Spleen (tissue), 11 donors: ENCODE measurements around the gene EXOC4. TPM values are rescaled to one million over a fixed set of nuclear protein-coding genes. Genes with fewer than 3 reads are reported as not detected.

Experiments used
- DNase-seq: peaks from one replicate; pipeline ENCODE4 v3.0.0-alpha.2; 2020
- H3K27ac ChIP-seq, 8 donors: fragments of 200-600 bp; sonication (generic) in 7 of 8; 1 replicate in 4 of 8; 2 replicates in 4 of 8; pipeline versions ENCODE4 v1.5.0 to v1.8.0; 2016 to 2021; ENCODE audit warnings: inconsistent platforms in 4 of 8, mild to moderate bottlenecking in 4 of 8, moderate library complexity in 1 of 8
- H3K27me3 ChIP-seq, 7 donors: fragments of 200-600 bp; sonication (generic) in 6 of 7; replicated peaks in 1 of 7; 1 replicate in 4 of 7; 2 replicates in 3 of 7; pipeline versions ENCODE4 v1.5.0 to v1.8.0; 2016 to 2021; ENCODE audit warnings: inconsistent platforms in 3 of 7, mild to moderate bottlenecking in 1 of 7
- H3K36me3 ChIP-seq, 6 donors: fragments of 200-600 bp; sonication (generic) in 5 of 6; 1 replicate in 4 of 6; 2 replicates in 2 of 6; pipeline versions ENCODE4 v1.5.0 to v1.8.0; 2016 to 2021; ENCODE audit warnings: inconsistent platforms in 2 of 6
- H3K4me1 ChIP-seq, 6 donors: fragments of 200-600 bp; sonication (generic) in 5 of 6; 1 replicate in 3 of 6; 2 replicates in 3 of 6; pipeline versions ENCODE4 v1.5.0 to v1.8.0; 2016 to 2021; ENCODE audit warnings: inconsistent platforms in 3 of 6
- H3K4me3 ChIP-seq, 8 donors: fragments of 200-600 bp; sonication (generic) in 7 of 8; 1 replicate in 4 of 8; 2 replicates in 4 of 8; pipeline versions ENCODE4 v1.5.0 to v1.8.0; 2016 to 2021; ENCODE audit warnings: inconsistent platforms in 4 of 8, mild to moderate bottlenecking in 4 of 8, moderate library complexity in 2 of 8
- H3K9me3 ChIP-seq, 8 donors: fragments of 200-600 bp; sonication (generic) in 7 of 8; 1 replicate in 4 of 8; 2 replicates in 4 of 8; pipeline versions ENCODE4 v1.5.0 to v1.8.0; 2016 to 2021; ENCODE audit warnings: inconsistent platforms in 4 of 8
- POLR2A ChIP-seq, 3 donors: fragments of 450-650 bp; IDR thresholded peaks; one replicate each; pipeline ENCODE4 v1.5.1; 2017; ENCODE audit warnings: antibody characterized with exemption in 3 of 3, mild to moderate bottlenecking in 1 of 3
- POLR2AphosphoS5 ChIP-seq, 3 donors: sonication (generic); formaldehyde crosslinking; IDR thresholded peaks; one replicate each; pipeline ENCODE4 v1.5.1; 2017; ENCODE audit warnings: antibody characterized with exemption in 3 of 3
- WGBS, 5 donors: extraction: QIAGEN DNeasy Blood & Tissue Kit in 3 of 5; methylation state at CpG; one replicate each; pipeline versions ENCODE4 v1.1.5 to v1.1.7; 2013 to 2018; 5-methylcytosine and 5-hydroxymethylcytosine counted together
- intact Hi-C: fragments of 100-400 bp; cut with DNase I; formaldehyde crosslinking; loops from one replicate; pipeline ENCODE4 v1.15.0; 2023; ENCODE audit warnings: low total_unique reads
- polyA plus RNA-seq, 3 donors: library from polyadenylated mRNA; stranded (reverse); fragments of 200-250 nt; gene quantifications; one replicate each; pipeline ENCODE4 v1.2.1, GENCODE V29; 2013
- total RNA-seq, 7 donors: library from RNA; depleted of rRNA in 3 of 7; stranded (reverse); fragments of >200 nt in 3 of 7; fragmentation: NEBNext Ultra II Directional in 4 of 7; extraction: Animal tissue kit (Norgen Biotek cat#: 25700) in 4 of 7; gene quantifications; one replicate each; pipeline versions ENCODE4 v1.1.0 to v1.2.1, GENCODE V29; 2016 to 2021
- TF ChIP-seq, protein P1 (sequence below), 11 experiments: fragments of 200-600 bp in 7 of 11; fragments of 450-650 bp in 4 of 11; sonication (generic) in 4 of 11; IDR thresholded peaks in 8 of 11; conservative IDR thresholded peaks in 3 of 11; 1 replicate in 7 of 11; 2 replicates in 4 of 11; pipeline versions ENCODE4 v1.4.0 to v1.8.0; 2016 to 2021; ENCODE audit warnings: antibody characterized with exemption in 11 of 11, inconsistent platforms in 4 of 11, mild to moderate bottlenecking in 1 of 11
- donor health status: healthy with polysubstance abuse.
- donor health status: DM: no; HTN: no; CAD: no; lungs with moderate emphysema.
- donor health status: DM: no; HTN: no; CAD: no.
- donor health status: Bipolar disorder and iron deficiency.
- donor health status: healthy.
- donor health status: DM: no; HTN: no; CAD: no.
- donor health status: DM: yes; HTN: yes; CAD: no.

Gene EXOC4
- total and polyA plus RNA-seq, 10 donors: 14.1 to 138 (median 102) TPM

DNA sequence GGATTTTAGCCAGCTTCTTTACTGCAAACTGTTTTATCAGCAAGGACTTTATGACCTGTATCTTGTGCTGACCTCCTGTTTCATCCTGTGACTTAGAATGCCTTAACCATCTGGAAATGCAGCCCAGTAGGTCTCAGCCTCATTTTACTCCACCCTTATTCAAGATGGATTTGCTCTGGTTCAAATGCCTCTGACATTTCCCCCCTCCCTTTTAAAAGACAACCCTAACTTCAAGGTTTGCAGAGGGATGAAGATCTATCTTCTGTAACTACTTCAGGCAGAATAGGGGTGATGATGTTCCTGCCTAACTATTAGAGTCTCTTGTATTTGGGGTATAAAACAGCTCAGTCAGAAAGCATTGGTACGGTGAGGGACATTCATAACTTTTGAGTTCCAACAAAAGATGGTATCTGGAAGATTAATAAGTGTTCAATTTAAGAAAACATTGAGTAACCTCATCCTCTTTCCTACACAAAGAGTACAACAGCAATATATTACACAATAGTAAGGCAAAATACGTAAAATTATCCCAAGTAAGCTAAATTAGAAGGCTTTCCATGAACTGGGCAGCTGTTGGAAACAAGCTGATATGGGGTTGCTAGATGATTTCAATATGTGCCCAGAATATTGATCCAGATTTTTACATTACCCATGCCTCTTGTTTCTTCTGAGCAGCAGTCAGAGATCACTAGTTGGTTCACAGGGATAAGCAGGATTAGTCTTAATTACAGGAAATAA lies 834.3 kb downstream of the EXOC4 start:
- WGBS, 5 donors: 88 to 96% (median 94%) methylated on average over 2 of the region's 2 CpGs
- Histone ChIP-seq H3K27me3 (no peaks in the 10 kb centered on the region), H3K36me3 (no peaks in the 10 kb centered on the region), H3K27ac (no peak overlapping the region), H3K4me3 (no peak overlapping the region), H3K9me3 (peaks cover 0 to 56% (median 42%) of the 10 kb centered on the region in 8 donors), H3K4me1 (peaks cover 0 to 13% (median 0%) of the 10 kb centered on the region in 6 donors)
- DNase-seq: no peak
- intact Hi-C loops: no loop called here
- TF ChIP-seq POLR2A (IDR thresholded peaks at IDR 0.05): no peak
- TF ChIP-seq POLR2AphosphoS5 (IDR thresholded peaks at IDR 0.05): no peak
- TF ChIP-seq, protein P1, sequence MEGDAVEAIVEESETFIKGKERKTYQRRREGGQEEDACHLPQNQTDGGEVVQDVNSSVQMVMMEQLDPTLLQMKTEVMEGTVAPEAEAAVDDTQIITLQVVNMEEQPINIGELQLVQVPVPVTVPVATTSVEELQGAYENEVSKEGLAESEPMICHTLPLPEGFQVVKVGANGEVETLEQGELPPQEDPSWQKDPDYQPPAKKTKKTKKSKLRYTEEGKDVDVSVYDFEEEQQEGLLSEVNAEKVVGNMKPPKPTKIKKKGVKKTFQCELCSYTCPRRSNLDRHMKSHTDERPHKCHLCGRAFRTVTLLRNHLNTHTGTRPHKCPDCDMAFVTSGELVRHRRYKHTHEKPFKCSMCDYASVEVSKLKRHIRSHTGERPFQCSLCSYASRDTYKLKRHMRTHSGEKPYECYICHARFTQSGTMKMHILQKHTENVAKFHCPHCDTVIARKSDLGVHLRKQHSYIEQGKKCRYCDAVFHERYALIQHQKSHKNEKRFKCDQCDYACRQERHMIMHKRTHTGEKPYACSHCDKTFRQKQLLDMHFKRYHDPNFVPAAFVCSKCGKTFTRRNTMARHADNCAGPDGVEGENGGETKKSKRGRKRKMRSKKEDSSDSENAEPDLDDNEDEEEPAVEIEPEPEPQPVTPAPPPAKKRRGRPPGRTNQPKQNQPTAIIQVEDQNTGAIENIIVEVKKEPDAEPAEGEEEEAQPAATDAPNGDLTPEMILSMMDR (IDR thresholded peaks at IDR 0.05 in 8 of 11, conservative IDR thresholded peaks at IDR 0.05 in 3 of 11): no peak

DNA sequence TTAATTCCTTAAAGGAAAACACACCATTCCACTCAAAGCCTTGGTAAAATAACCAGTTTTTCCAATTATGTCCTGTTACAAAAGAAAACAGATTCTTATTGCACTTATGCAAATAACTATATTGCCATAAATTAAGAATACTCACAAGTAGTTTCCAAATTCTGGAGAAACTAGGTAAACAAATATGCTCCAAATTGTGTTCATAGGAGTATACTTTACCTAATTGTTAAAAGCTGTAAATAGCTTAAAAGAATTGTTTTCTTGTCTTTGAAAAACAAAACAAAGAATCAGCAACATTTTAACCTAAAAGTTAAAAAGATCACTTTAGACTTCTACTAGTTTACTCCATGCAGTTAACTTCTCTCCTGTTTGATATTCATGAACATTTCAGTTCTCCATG lies 835.3 kb downstream of the EXOC4 start:
- no peaks in the 10 kb centered on the region for H3K27me3 ChIP-seq
- H3K4me3 ChIP-seq: no peak overlapping the region
- peaks cover 0 to 61% (median 44%) of the 10 kb centered on the region in 8 donors for H3K9me3 ChIP-seq
- TF ChIP-seq, protein P1 (IDR thresholded peaks at IDR 0.05 in 8 of 11, conservative IDR thresholded peaks at IDR 0.05 in 3 of 11): no peak
- TF ChIP-seq POLR2AphosphoS5 (IDR thresholded peaks at IDR 0.05) (no peak), POLR2A (IDR thresholded peaks at IDR 0.05) (no peak)
- intact Hi-C loops: no loop called here
- no peak for DNase-seq
- no peak overlapping the region for H3K27ac ChIP-seq
- peaks cover 0 to 13% (median 0%) of the 10 kb centered on the region in 6 donors for H3K4me1 ChIP-seq
- no peaks in the 10 kb centered on the region for H3K36me3 ChIP-seq

DNA sequence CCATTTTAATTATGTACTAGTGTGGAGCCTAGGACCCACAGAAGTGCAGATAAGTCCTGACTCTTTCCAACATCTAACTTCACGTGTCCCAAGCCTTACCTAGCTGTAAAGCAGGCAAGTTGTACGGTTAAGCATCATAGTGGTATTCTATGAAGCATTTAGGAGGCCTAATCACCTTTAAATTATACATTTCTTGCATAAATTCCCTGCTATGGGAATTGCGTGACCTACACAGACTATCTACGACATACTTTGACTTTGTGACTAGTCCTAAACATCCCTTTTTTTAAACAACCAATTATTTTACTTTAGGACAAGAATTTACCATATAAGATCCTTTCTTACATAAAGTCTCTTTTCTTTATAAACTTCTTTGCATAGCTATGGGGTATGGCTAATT lies 836.6 kb downstream of the EXOC4 start:
- intact Hi-C loops: no loop called here
- TF ChIP-seq POLR2AphosphoS5 (IDR thresholded peaks at IDR 0.05): no peak
- TF ChIP-seq POLR2A (IDR thresholded peaks at IDR 0.05): no peak
- TF ChIP-seq, protein P1 (IDR thresholded peaks at IDR 0.05 in 8 of 11, conservative IDR thresholded peaks at IDR 0.05 in 3 of 11): no peak
- 75 to 85% (median 82%) methylated on average over 4 of the region's 4 CpGs for WGBS, 5 donors

DNA sequence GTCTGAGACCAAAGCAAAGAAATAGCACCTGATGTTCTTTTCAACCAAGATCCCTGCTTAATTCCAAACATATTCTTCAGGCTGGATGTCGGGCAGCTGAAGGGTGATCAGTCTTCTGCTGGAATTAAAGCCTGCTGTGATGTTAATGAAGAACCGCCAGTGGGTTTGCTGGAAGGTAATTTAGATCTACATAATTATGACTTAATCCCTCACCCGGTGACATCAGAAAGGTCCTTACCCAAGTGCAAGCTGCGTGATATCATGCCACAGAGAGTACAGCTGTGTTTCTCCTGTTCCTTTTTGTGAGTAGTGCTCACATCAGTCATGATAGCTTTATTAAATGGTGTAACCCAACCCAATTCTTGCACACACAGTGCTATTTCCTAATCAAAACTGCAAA lies 845.2 kb downstream of the EXOC4 start:
- 82 to 95% (median 84%) methylated on average over 4 of the region's 4 CpGs for WGBS, 5 donors

More for the DNA sequence above, 836.6 kb downstream of the EXOC4 start:
- DNase-seq: no peak
- Histone ChIP-seq H3K36me3 (no peaks in the 10 kb centered on the region), H3K27ac (no peak overlapping the region), H3K9me3 (peaks cover 0 to 70% (median 51%) of the 10 kb centered on the region in 8 donors), H3K4me3 (no peak overlapping the region), H3K27me3 (no peaks in the 10 kb centered on the region), H3K4me1 (peaks cover 0 to 9% (median 0%) of the 10 kb centered on the region in 6 donors)

More for the DNA sequence above, 845.2 kb downstream of the EXOC4 start:
- Histone ChIP-seq H3K27ac (no peak overlapping the region), H3K4me3 (no peak overlapping the region), H3K4me1 (no peaks in the 10 kb centered on the region), H3K36me3 (no peaks in the 10 kb centered on the region), H3K9me3 (peaks cover 0 to 35% (median 20%) of the 10 kb centered on the region in 8 donors), H3K27me3 (no peaks in the 10 kb centered on the region)
- TF ChIP-seq POLR2AphosphoS5 (IDR thresholded peaks at IDR 0.05) (no peak), POLR2A (IDR thresholded peaks at IDR 0.05) (no peak)
- TF ChIP-seq, protein P1 (IDR thresholded peaks at IDR 0.05 in 8 of 11, conservative IDR thresholded peaks at IDR 0.05 in 3 of 11): no peak
- no peak for DNase-seq
- intact Hi-C loops: loop anchor here (2.0 kb wide), 1 partner anchor 17 kb away; no protein-coding TSS in a partner anchor
